ENCODE data around the gene BMPER.

DNA sequence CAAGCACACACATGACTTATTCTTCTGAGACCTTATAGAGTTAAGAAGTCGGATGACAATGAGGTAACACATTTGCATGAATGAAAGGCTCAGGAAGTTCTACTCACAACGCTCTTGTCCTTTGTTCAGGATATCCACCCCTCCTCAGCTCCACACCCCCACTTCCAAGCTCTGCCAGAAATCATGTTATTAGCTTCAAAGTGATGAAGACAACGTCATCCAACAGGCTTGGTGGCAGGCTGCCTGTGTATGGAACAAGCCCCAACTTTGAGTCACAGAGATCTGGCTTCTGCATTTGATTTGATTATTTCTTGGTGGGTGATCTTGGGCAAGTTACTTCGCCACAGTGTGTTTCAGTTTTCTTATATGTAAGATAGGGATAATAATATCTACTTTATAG is 12.4 kb upstream of the BMPER start:
- TF ChIP-seq EZH2phosphoT487 (IDR thresholded peaks at IDR 0.05; ENCODE audit: insufficient read depth, low read depth) (no peak), EZH2 (IDR thresholded peaks at IDR 0.05; ENCODE audit: insufficient read depth, poor library complexity, severe bottlenecking) (no peak)
